Measurements from ENCODE around the gene BLOC1S3. TPM values are rescaled to one million over a fixed set of nuclear protein-coding genes. Genes with fewer than 3 reads are reported as not detected.

Gene BLOC1S3
- 10 to 100 TPM in 1 of 2 donors, 1 to 10 TPM in 1; 7.5 to 12.2 TPM for total RNA-seq
- 1 to 10 TPM; 2.9 to 5.3 TPM for polyA plus RNA-seq
- long read RNA-seq, donor 1, result 0 reads
- long read RNA-seq, donor 2, partial matches to known transcripts, result 0 of 5 reads
- long read RNA-seq, donor 2, other reads (novel, unspliced or antisense), result 0 of 5 reads

GRCh38 chr19:45178262-45179071 lies at the start of gene BLOC1S3:
TSS of gene BLOC1S3 (plus strand) at chr19:45178784. CDS start at chr19:45179297, 513 bp downstream.
- DNase-seq (peak; percentile 100), ATAC-seq (ENCODE audit: low FRiP score) (peak; percentile 99)
- Histone ChIP-seq H3K27ac (ENCODE audit: low read depth in 1 of 2, low read length in 2 of 2) (peak within 1 kb of the TSS; percentile 67 to 89), H3K4me1 (ENCODE audit: control insufficient read depth in 1 of 2, insufficient read depth in 2 of 2, low read length in 2 of 2) (peaks cover 0 to 2% of the 10 kb centered on the region in 2 donors), H3K4me3 (ENCODE audit: low read length in 2 of 2) (peak within 1 kb of the TSS; percentile 45 to 79), H3K36me3 (ENCODE audit: control insufficient read depth in 1 of 2, insufficient read depth in 2 of 2, low read length in 1 of 2) (no peaks in the 10 kb centered on the region), H3K27me3 (ENCODE audit: control insufficient read depth in 1 of 2, insufficient read depth in 2 of 2, low read length in 1 of 2) (no peaks in the 10 kb centered on the region), H3K9me3 (ENCODE audit: control insufficient read depth, low read length) (no peaks in the 10 kb centered on the region)
- intact Hi-C loops (cut with DNase I), result loop anchor here in 1 of 2 donors (5.0 kb wide), 2 partner anchors 74 to 86 kb away; partner anchors contain the start of genes MARK4 and PPP1R37
- WGBS, 2 donors, result 0% methylated on average over 51 of the region's 51 CpGs

GRCh38 chr19:45128806-45129205 lies 49.8 kb upstream of the BLOC1S3 start:
- Histone ChIP-seq H3K27me3 (ENCODE audit: control insufficient read depth in 1 of 2, insufficient read depth in 2 of 2, low read length in 1 of 2) (no peaks in the 10 kb centered on the region), H3K4me3 (ENCODE audit: low read length in 2 of 2) (no peak overlapping the region), H3K27ac (ENCODE audit: low read depth in 1 of 2, low read length in 2 of 2) (no peak overlapping the region), H3K4me1 (ENCODE audit: control insufficient read depth in 1 of 2, insufficient read depth in 2 of 2, low read length in 2 of 2) (no peaks in the 10 kb centered on the region), H3K36me3 (ENCODE audit: control insufficient read depth in 1 of 2, insufficient read depth in 2 of 2, low read length in 1 of 2) (no peaks in the 10 kb centered on the region), H3K9me3 (ENCODE audit: control insufficient read depth, low read length) (no peaks in the 10 kb centered on the region)
- ATAC-seq (ENCODE audit: low FRiP score) (no peak), DNase-seq (no peak)
- intact Hi-C loops (cut with DNase I), result no loop called here
- WGBS, 2 donors, result 88 to 93% methylated on average over 5 of the region's 5 CpGs

GRCh38 chr19:45130236-45130635 lies 48.3 kb upstream of the BLOC1S3 start:
- 85 to 91% methylated on average over 13 of the region's 13 CpGs for WGBS, 2 donors
- Histone ChIP-seq H3K36me3 (ENCODE audit: control insufficient read depth in 1 of 2, insufficient read depth in 2 of 2, low read length in 1 of 2) (no peaks in the 10 kb centered on the region), H3K9me3 (ENCODE audit: control insufficient read depth, low read length) (no peaks in the 10 kb centered on the region), H3K27ac (ENCODE audit: low read depth in 1 of 2, low read length in 2 of 2) (no peak overlapping the region), H3K4me1 (ENCODE audit: control insufficient read depth in 1 of 2, insufficient read depth in 2 of 2, low read length in 2 of 2) (no peaks in the 10 kb centered on the region), H3K27me3 (ENCODE audit: control insufficient read depth in 1 of 2, insufficient read depth in 2 of 2, low read length in 1 of 2) (no peaks in the 10 kb centered on the region), H3K4me3 (ENCODE audit: low read length in 2 of 2) (no peak overlapping the region)
- ATAC-seq (ENCODE audit: low FRiP score), result no peak
- DNase-seq, result no peak
- intact Hi-C loops (cut with DNase I), result no loop called here

- Histone ChIP-seq H3K4me3 (ENCODE audit: low read length in 2 of 2) (no peak overlapping the region), H3K36me3 (ENCODE audit: control insufficient read depth in 1 of 2, insufficient read depth in 2 of 2, low read length in 1 of 2) (no peaks in the 10 kb centered on the region), H3K4me1 (ENCODE audit: control insufficient read depth in 1 of 2, insufficient read depth in 2 of 2, low read length in 2 of 2) (no peaks in the 10 kb centered on the region), H3K27ac (ENCODE audit: low read depth in 1 of 2, low read length in 2 of 2) (no peak overlapping the region), H3K27me3 (ENCODE audit: control insufficient read depth in 1 of 2, insufficient read depth in 2 of 2, low read length in 1 of 2) (no peaks in the 10 kb centered on the region), H3K9me3 (ENCODE audit: control insufficient read depth, low read length) (no peaks in the 10 kb centered on the region)
- 61 to 62% methylated on average over 13 of the region's 13 CpGs for WGBS, 2 donors
- intact Hi-C loops (cut with DNase I), result no loop called here
- no peak for DNase-seq
- ATAC-seq (ENCODE audit: low FRiP score), result no peak
Observed at GRCh38 chr19:45130888-45131615, 47.5 kb upstream of the BLOC1S3 start.

- no peak for ATAC-seq (ENCODE audit: low FRiP score)
- Histone ChIP-seq H3K4me3 (ENCODE audit: low read length in 2 of 2) (no peak overlapping the region), H3K4me1 (ENCODE audit: control insufficient read depth in 1 of 2, insufficient read depth in 2 of 2, low read length in 2 of 2) (no peaks in the 10 kb centered on the region), H3K36me3 (ENCODE audit: control insufficient read depth in 1 of 2, insufficient read depth in 2 of 2, low read length in 1 of 2) (no peaks in the 10 kb centered on the region), H3K27me3 (ENCODE audit: control insufficient read depth in 1 of 2, insufficient read depth in 2 of 2, low read length in 1 of 2) (no peaks in the 10 kb centered on the region), H3K27ac (ENCODE audit: low read depth in 1 of 2, low read length in 2 of 2) (no peak overlapping the region), H3K9me3 (ENCODE audit: control insufficient read depth, low read length) (no peaks in the 10 kb centered on the region)
- DNase-seq, result no peak
- intact Hi-C loops (cut with DNase I), result no loop called here
- WGBS, 2 donors, result 90 to 92% methylated on average over 8 of the region's 8 CpGs
Observed at GRCh38 chr19:45133661-45134060, 44.9 kb upstream of the BLOC1S3 start.

GRCh38 chr19:45135176-45135885 lies 43.3 kb upstream of the BLOC1S3 start:
- ATAC-seq (ENCODE audit: low FRiP score) (no peak), DNase-seq (no peak)
- no peaks in the 10 kb centered on the region for H3K27me3 ChIP-seq (ENCODE audit: control insufficient read depth in 1 of 2, insufficient read depth in 2 of 2, low read length in 1 of 2)
- H3K27ac ChIP-seq (ENCODE audit: low read depth in 1 of 2, low read length in 2 of 2), result no peak overlapping the region
- H3K4me1 ChIP-seq (ENCODE audit: control insufficient read depth in 1 of 2, insufficient read depth in 2 of 2, low read length in 2 of 2), result no peaks in the 10 kb centered on the region
- H3K36me3 ChIP-seq (ENCODE audit: control insufficient read depth in 1 of 2, insufficient read depth in 2 of 2, low read length in 1 of 2), result no peaks in the 10 kb centered on the region
- 96 to 97% methylated on average over 21 of the region's 21 CpGs for WGBS, 2 donors
- intact Hi-C loops (cut with DNase I), result no loop called here
- no peaks in the 10 kb centered on the region for H3K9me3 ChIP-seq (ENCODE audit: control insufficient read depth, low read length)
- H3K4me3 ChIP-seq (ENCODE audit: low read length in 2 of 2), result no peak overlapping the region

- no peak overlapping the region for H3K4me3 ChIP-seq (ENCODE audit: low read length in 2 of 2)
- ATAC-seq (ENCODE audit: low FRiP score) (no peak), DNase-seq (no peak)
- H3K4me1 ChIP-seq (ENCODE audit: control insufficient read depth in 1 of 2, insufficient read depth in 2 of 2, low read length in 2 of 2), result no peaks in the 10 kb centered on the region
- no peaks in the 10 kb centered on the region for H3K27me3 ChIP-seq (ENCODE audit: control insufficient read depth in 1 of 2, insufficient read depth in 2 of 2, low read length in 1 of 2)
- no peaks in the 10 kb centered on the region for H3K9me3 ChIP-seq (ENCODE audit: control insufficient read depth, low read length)
- intact Hi-C loops (cut with DNase I), result no loop called here
- no peaks in the 10 kb centered on the region for H3K36me3 ChIP-seq (ENCODE audit: control insufficient read depth in 1 of 2, insufficient read depth in 2 of 2, low read length in 1 of 2)
- no peak overlapping the region for H3K27ac ChIP-seq (ENCODE audit: low read depth in 1 of 2, low read length in 2 of 2)
- 84 to 87% methylated on average over 12 of the region's 12 CpGs for WGBS, 2 donors
Observed at GRCh38 chr19:45136507-45137178, 41.9 kb upstream of the BLOC1S3 start.

GRCh38 chr19:45137179-45137761 lies 41.3 kb upstream of the BLOC1S3 start:
- Histone ChIP-seq H3K27ac (ENCODE audit: low read depth in 1 of 2, low read length in 2 of 2) (no peak overlapping the region), H3K9me3 (ENCODE audit: control insufficient read depth, low read length) (no peaks in the 10 kb centered on the region), H3K4me3 (ENCODE audit: low read length in 2 of 2) (no peak overlapping the region), H3K4me1 (ENCODE audit: control insufficient read depth in 1 of 2, insufficient read depth in 2 of 2, low read length in 2 of 2) (no peaks in the 10 kb centered on the region), H3K27me3 (ENCODE audit: control insufficient read depth in 1 of 2, insufficient read depth in 2 of 2, low read length in 1 of 2) (no peaks in the 10 kb centered on the region), H3K36me3 (ENCODE audit: control insufficient read depth in 1 of 2, insufficient read depth in 2 of 2, low read length in 1 of 2) (peaks cover 0 to 5% of the 10 kb centered on the region in 2 donors)
- DNase-seq (no peak), ATAC-seq (ENCODE audit: low FRiP score) (no peak)
- intact Hi-C loops (cut with DNase I), result no loop called here
- WGBS, 2 donors, result 83% methylated on average over 17 of the region's 17 CpGs

All from aorta (tissue), 5 donors.